ENCODE data around the gene CDH9. TPM values are rescaled to one million over a fixed set of nuclear protein-coding genes. Genes with fewer than 3 reads are reported as not detected.
A peak's percentile ranks its signal among the peaks of the same experiment; 100 is the strongest.

Gene CDH9
- total RNA-seq (2014; rRNA removed; shearing (Covaris generic)): not detected in 2 replicates

GRCh38 chr5:27038476-27038875, at the start of gene CDH9:
Gene CDH9 (minus strand): TSS chr5:27038586. CDS start chr5:26988333, 50,253 bp downstream.
- DNase-seq (ENCODE audit: low read depth): peak; percentile 7

DNA sequence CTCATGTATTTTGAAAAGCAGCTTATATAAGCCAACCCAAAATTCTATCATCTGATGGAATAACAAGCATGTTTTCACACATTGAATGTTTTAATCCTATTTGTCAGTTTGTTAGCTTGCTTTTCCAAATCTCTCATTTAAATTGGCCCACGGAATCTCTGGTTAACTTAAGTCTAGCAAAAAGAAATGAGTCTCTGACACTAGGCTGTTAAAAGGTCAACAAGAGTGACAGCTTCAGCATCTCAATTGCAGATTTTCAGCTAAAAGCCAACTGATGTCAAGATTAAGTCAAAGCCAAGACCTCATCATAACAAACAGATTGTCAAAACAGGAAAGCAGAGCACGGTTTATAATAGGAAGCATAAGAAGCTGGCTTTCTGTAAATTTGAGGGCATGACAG, 49.4 kb upstream of the CDH9 start:
- DNase-seq (ENCODE audit: low read depth): no peak

GRCh38 chr5:27083449-27084415, 45.3 kb upstream of the CDH9 start:
- DNase-seq (ENCODE audit: low read depth): peak; percentile 26

- DNase-seq (ENCODE audit: low read depth): no peak
Measured at GRCh38 chr5:27080147-27080546, 41.8 kb upstream of the CDH9 start.

DNA sequence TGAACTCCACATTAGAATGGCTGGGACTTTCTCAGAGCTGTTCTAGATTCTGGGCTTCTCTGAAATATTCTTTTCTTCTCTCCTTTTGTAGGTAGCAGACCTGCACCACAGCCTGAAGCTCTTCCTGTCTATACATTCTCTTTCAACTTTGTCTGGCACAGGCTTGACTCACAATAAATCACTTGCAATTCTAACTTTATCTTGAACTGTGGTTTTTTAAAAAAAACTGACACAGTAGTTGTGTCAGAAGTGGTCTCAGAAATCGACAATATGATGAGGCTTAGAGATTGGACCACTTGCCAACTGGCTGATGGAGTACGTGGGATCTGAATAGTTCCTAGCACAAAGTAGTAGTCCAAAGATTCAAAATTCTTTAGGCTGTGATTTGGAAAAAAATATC, 24.1 kb upstream of the CDH9 start:
- no peak for DNase-seq (ENCODE audit: low read depth)

DNA sequence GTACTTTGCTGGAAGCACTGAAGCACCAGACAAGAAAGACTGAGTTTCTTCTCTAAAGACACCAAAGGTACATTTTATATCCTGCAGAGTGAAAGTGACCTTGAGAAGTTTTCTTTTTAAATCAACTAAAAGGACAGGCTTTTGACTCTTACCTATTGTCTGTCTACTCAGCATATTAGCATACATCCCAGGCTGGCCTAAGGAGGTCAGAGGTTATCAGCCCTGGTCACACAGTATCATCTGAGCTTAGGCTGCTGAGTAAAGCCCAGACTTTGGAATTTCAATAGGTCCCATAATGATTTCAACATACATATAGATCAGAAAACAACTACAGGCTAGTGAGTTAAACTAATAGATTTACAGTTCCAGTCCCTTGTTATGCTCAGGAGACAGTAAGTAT, 10.1 kb upstream of the CDH9 start:
- DNase-seq (ENCODE audit: low read depth): no peak

DNA sequence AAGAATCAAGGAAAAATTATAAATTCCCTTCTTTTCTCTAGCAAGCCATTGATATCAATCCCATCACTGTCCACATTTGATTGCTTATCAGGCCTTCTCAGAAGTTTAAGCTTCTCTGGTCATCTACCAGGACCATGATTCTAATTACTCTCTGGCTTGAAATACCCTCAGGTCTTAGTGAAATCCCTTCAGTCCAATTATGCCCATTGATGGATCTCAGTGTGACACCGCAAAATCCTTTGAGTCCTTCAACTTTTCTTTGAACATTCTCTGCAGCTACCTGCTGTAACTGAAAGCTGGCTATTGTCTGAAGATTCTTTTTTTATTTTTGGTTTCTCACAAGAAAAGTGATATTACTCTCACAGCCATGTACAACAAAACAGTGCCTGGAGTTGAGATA, 3.0 kb upstream of the CDH9 start:
- no peak for DNase-seq (ENCODE audit: low read depth)

GRCh38 chr5:27034565-27034964, 3.8 kb downstream of the CDH9 start:
- no peak for DNase-seq (ENCODE audit: low read depth)

- DNase-seq (ENCODE audit: low read depth): no peak
Measured at GRCh38 chr5:27026801-27027200, 11.6 kb downstream of the CDH9 start.

DNA sequence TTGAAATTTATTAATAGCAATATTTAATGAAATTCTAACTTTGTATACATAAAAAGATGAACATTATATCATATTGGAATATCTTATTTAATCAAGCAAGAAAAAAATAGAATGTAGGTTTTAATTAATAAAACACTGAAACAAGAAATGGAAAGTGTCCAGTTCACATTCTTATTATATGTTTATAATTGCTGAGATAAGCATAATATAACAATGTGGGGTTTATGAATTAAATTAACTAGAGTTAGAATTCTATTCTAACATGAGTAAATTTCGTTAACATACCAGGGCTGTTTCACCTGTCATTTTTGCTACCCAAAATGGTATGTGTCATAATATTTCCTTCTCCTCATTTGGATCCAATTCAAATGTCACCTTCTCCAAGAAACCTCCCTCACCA, 12.3 kb downstream of the CDH9 start:
- no peak for DNase-seq (ENCODE audit: low read depth)

DNA sequence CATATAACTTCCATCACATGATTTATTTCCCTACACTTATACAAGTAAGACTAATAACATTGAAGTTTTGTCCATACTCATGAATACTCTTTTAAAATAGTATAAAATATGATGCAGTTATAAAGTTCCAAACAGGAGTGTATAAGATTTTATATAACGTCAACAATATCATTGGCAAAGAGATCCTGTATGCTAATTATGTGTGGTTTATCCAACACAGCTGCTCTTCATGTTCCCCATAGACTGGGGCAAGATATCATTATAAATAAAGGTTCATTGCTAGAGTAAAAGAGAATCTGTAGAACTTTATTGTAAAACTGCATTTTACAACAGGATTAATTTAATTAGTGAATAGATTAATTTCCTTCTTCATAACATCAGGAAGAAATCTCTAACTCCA, 16.9 kb downstream of the CDH9 start:
- DNase-seq (ENCODE audit: low read depth): no peak

DNA sequence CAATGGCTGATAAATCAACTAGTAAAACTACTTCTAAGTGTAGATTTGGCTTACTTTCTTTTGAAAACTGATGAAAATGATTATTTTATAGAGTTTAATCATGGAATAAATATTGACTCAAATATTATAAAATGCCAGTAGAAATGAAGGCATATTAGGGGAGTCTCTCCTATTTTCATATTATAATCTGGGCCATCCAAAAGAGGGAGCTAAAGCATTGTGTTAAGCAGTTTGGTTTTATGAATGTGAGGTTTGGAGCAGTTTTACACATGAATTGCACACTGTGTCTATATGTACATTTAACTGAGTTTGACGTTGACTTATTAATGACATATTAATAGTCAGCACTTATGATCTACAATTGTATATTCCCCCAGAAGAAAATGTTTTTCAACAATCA, 17.4 kb downstream of the CDH9 start:
- peak; percentile 29 for DNase-seq (ENCODE audit: low read depth)

- no peak for DNase-seq (ENCODE audit: low read depth)
Measured at GRCh38 chr5:27015758-27016157, 22.6 kb downstream of the CDH9 start.

DNA sequence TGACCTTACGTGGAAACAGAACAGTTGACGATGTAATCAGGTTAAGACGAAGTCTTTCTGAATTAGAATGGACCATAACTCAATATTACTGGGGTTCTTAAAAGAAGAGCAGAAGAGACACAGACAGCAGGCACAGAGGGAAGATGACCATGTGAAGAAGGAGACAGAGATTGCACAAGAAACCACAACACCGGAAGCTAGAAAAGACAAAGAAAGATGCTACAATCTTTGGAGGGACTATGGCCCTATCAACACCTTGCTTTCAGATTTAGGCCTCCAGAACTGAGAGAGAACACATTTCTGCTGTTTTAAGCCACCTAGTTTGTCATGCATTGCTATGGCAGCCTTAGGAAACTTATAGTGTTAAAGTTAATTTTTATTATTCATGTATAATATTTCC, 27.1 kb downstream of the CDH9 start:
- DNase-seq (ENCODE audit: low read depth): no peak

- DNase-seq (ENCODE audit: low read depth): no peak
Measured at GRCh38 chr5:27010646-27011045, 27.7 kb downstream of the CDH9 start.

DNA sequence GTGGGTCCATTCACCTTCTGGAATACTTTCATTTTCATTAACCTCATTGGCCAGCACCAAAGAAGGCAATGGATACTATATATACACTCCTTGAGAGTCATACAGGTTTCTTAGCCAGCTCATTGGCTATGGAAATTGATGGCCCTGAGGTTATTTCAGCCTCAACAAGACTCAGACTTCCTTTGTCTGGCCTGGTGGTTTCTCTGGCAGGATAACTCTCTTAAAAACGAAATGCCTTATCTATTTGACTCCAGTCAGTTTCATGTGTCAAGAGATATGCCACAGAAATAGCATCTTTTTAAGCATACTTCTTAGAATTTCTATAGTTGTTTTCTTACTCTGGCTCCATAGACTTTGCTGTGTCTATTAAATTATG, 28.9 kb downstream of the CDH9 start:
- DNase-seq (ENCODE audit: low read depth): peak; percentile 4

GRCh38 chr5:27008604-27009539, 29.5 kb downstream of the CDH9 start:
- no peak for DNase-seq (ENCODE audit: low read depth)

DNA sequence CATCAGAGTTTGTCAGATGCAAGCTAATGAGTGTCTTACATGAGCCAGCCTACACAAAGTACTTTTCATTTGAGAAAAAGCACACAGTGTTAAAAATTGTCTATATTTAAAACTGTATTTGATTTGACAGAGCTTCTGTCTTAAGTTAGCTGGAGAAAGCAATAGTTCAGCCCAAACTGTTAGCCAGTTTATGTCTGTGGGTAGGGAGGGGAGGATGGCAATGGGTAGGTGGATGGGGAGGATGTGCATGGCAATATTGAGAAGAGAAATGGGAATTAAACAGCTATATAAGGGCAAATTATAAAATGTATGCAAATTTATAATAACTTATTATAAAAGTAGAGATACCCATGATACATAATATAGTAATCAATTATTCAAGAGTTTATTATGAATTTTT, 31.3 kb downstream of the CDH9 start:
- DNase-seq (ENCODE audit: low read depth): no peak

DNA sequence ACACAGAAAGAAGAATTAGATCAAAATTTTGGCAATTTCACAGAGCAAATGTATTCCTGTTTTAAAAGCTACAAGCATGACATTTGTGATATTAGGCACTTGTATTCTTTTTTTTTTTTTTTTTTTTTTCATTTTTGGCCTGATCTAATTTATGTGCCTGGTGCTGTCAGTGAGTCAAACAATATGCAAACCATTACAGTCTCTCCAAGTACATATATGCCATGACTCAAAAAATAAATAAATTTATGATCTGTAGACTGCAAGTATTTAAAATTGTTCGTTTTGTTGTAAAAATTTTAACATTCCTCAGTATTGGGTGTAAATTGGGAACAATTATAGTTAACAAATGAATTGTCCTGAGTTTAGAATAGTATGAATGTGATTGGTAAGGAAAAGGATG, 51.4 kb downstream of the CDH9 start:
- no peak for DNase-seq (ENCODE audit: low read depth)

- no peak for DNase-seq (ENCODE audit: low read depth)
Measured at GRCh38 chr5:26981750-26982149, 56.6 kb downstream of the CDH9 start.

GRCh38 chr5:26959290-26959689, 79.1 kb downstream of the CDH9 start:
- DNase-seq (ENCODE audit: low read depth): no peak

DNA sequence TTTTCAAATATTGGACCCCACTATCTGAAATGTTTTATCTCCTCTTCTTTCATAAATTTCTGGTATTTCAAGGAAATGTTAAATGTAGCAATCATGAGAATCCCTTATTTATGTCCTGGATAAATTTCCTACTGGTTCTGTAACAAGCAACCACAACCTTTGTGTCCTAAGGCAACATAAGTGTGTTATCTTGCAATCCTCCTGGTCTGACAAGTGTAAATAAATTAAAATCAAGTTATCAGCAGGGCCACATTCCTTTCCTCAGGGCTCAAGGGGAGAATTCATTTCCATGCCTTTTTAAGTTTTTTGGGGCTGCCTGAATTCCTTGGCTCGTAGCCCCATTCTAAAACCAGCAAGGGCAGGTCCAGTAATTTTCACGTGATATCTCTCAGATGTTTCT, 83.2 kb downstream of the CDH9 start:
- no peak for DNase-seq (ENCODE audit: low read depth)

GRCh38 chr5:26948921-26949320, 89.5 kb downstream of the CDH9 start:
- DNase-seq (ENCODE audit: low read depth): no peak
